K562 (cell line): ENCODE results near the gene SIRT7. TPM values are rescaled to one million over a fixed set of nuclear protein-coding genes. Genes with fewer than 3 reads are reported as not detected.
A peak's percentile ranks its signal among the peaks of the same experiment; 100 is the strongest.

Experiments used
- CBFA2T2 ChIP-seq: fragments of 450-650 bp; conservative IDR thresholded peaks from 2 replicates; pipeline ENCODE4 v1.6.1; 2017; ENCODE audit warnings: mild to moderate bottlenecking
- CREB3L1 ChIP-seq: fragments of 450-650 bp; IDR thresholded peaks from 2 replicates; pipeline ENCODE4 v1.6.1; 2014; ENCODE audit warnings: low read depth, mild to moderate bottlenecking, moderate library complexity, borderline replicate concordance
- KLF16 ChIP-seq: IDR thresholded peaks from 2 replicates; pipeline ENCODE4 v1.6.1; 2016; ENCODE audit warnings: antibody characterized with exemption
- MGA ChIP-seq: fragments of 450-650 bp; IDR thresholded peaks from 2 replicates; pipeline ENCODE4 v1.6.1; 2016; ENCODE audit warnings: mild to moderate bottlenecking, moderate library complexity
- OTX1 ChIP-seq: fragments of 450-650 bp; formaldehyde crosslinking; IDR thresholded peaks from 2 replicates; pipeline ENCODE4 v1.4.0; 2022; ENCODE audit warnings: mild to moderate bottlenecking
- RREB1 ChIP-seq: fragments of 250-450 bp; sonication (Bioruptor Pico); IDR thresholded peaks from 2 replicates; pipeline ENCODE4 v1.4.0; 2020
- TRIM24 ChIP-seq, 2 experiments: fragments of 450-650 bp; IDR thresholded peaks; 2 replicates each; pipeline ENCODE4 v1.6.1; 2016
- ZNF311 ChIP-seq: fragments of 250-450 bp; sonication (Bioruptor Pico); IDR thresholded peaks from 2 replicates; pipeline ENCODE4 v1.4.0; 2020; ENCODE audit warnings: mild to moderate bottlenecking, moderate library complexity
- polyA plus RNA-seq, 8 experiments: library from polyadenylated mRNA; depleted of rRNA in 4 of 8; stranded (reverse) in 5 of 8; unstranded in 3 of 8; fragments of >200 nt; fragmentation: Nextera tagmentation in 2 of 8; fragmentation: Illumina TruSeq in 1 of 8; extraction: Ambion mirVana in 2 of 8; extraction: Trizol in 1 of 8; gene quantifications; 2 replicates each; pipeline versions ENCODE4 v1.2.1 to v1.2.3, GENCODE V29; 2011 to 2014; ENCODE audit warnings: inconsistent platforms in 1 of 8, missing spikeins in 1 of 8
- total RNA-seq, 7 experiments: library from RNA; depleted of rRNA in 6 of 7; stranded (reverse); fragments of >200 nt in 6 of 7; fragmentation: Illumina TruSeq in 2 of 7; extraction: Trizol in 2 of 7; gene quantifications; 2 replicates each; pipeline versions ENCODE4 v1.2.1 to v1.2.3, GENCODE V29; 2011 to 2021; ENCODE audit warnings: low replicate concordance in 1 of 7

SIRT7 gene
- total and polyA plus RNA-seq, 9 of the 15 experiments (the other 6 are each of a cell fraction or from before 2014, with no cell fraction given) = 1.6 to 54.8 (median 20.3) TPM

GRCh38 chr17:81917565-81918332 lies at the start of gene SIRT7 (continued):
- no peak for TF ChIP-seq CREB3L1
- TF ChIP-seq RREB1 = 0 out of 2 replicates have a peak, but pooled peaks have one; percentile 66
- TF ChIP-seq CBFA2T2 = no peak
- no peak for TF ChIP-seq MGA
- TF ChIP-seq TRIM24 (IDR thresholded peaks at IDR 0.05) = no peak
- no peak for TF ChIP-seq OTX1 (CRISPR knock-in tag)
- no peak for TF ChIP-seq ZNF311 (CRISPR knock-in tag)
- TF ChIP-seq KLF16 = no peak
